GM12878 (cell line): Measurements from ENCODE around the gene TPRA1. TPM values are rescaled to one million over a fixed set of nuclear protein-coding genes. Genes with fewer than 3 reads are reported as not detected.

Source experiments
- ATAC-seq: fragments of 200-7000 bp; cut with Tn5 transposase; 3 replicates; pipeline ENCODE4 v1.9.1; 2020; ENCODE audit warnings: mild to moderate bottlenecking, moderate library complexity
- BruUV-seq: library from RNA; stranded (reverse); fragments of 400-500 nt; replicated peaks from 2 replicates; lab custom pipeline; 2021; lab: Mats Ljungman, UMichigan
- CTCF ChIA-PET: fragments of 300-600 bp; sonication (Branson Sonifier 250); formaldehyde crosslinking; extraction: SDS; loops from one replicate; lab custom pipeline; 2021; ENCODE audit warnings: inconsistent platforms; lab: Yijun Ruan, JAX
- POLR2A ChIA-PET: fragments of 350-600 bp; formaldehyde crosslinking; extraction: SDS; loops from one replicate; lab custom pipeline; 2021; ENCODE audit warnings: inconsistent platforms; lab: Charles Lee
- RAD21 ChIA-PET: fragments of 300-600 bp; sonication (Branson Sonifier 250); formaldehyde crosslinking; loops from one replicate; lab custom pipeline; 2023; ENCODE audit warnings: antibody characterized with exemption; ENCODE audit not compliant: unreplicated experiment; lab: Charles Lee
- SMC1A ChIA-PET: fragments of 300-600 bp; sonication (Branson Sonifier 250); formaldehyde crosslinking; loops from one replicate; lab custom pipeline; 2023; ENCODE audit not compliant: unreplicated experiment, uncharacterized antibody; lab: Charles Lee
- DNase-seq: peaks from one replicate; pipeline ENCODE4 v3.0.0-alpha.2; 2011; ENCODE audit warnings: low read depth, low spot score
- FAIRE-seq: peaks from 3 replicates; lab custom pipeline; 2011; peaks lifted over from hg19 to GRCh38; lab: Jason Lieb, UNC
- H2AFZ ChIP-seq: 2 replicates; pipeline ENCODE4 v1.6.0; 2011; ENCODE audit warnings: low read depth, low read length, control low read depth; ENCODE audit not compliant: control insufficient read depth
- H3K27ac ChIP-seq: 2 replicates; pipeline ENCODE4 v1.5.1; 2011; ENCODE audit warnings: control low read depth; ENCODE audit not compliant: control insufficient read depth, insufficient read depth
- H3K27me3 ChIP-seq, 2 experiments: replicated peaks in 1 of 2; 2 replicates each; pipeline versions ENCODE4 v1.6.0 to v1.6.1; 2011; ENCODE audit warnings: low read length in 1 of 2; ENCODE audit not compliant: control insufficient read depth in 2 of 2, insufficient read depth in 2 of 2
- H3K36me3 ChIP-seq, 2 experiments: 2 replicates each; pipeline ENCODE4 v1.5.1; 2011; ENCODE audit warnings: low read length in 1 of 2; ENCODE audit not compliant: control insufficient read depth in 2 of 2, insufficient read depth in 2 of 2
- H3K4me1 ChIP-seq: 2 replicates; pipeline ENCODE4 v1.6.1; 2011; ENCODE audit warnings: mild to moderate bottlenecking, low read length, moderate library complexity, mixed read lengths; ENCODE audit not compliant: control insufficient read depth, insufficient read depth
- H3K4me2 ChIP-seq: 2 replicates; pipeline ENCODE4 v1.6.0; 2011; ENCODE audit warnings: control low read depth; ENCODE audit not compliant: control insufficient read depth, insufficient read depth
- H3K4me3 ChIP-seq: fragments of 200-600 bp; sonication (generic); 2 replicates; pipeline ENCODE4 v1.5.1; 2016
- H3K79me2 ChIP-seq: 2 replicates; pipeline ENCODE4 v1.6.0; 2011; ENCODE audit warnings: low read length; ENCODE audit not compliant: control insufficient read depth, insufficient read depth
- H3K9ac ChIP-seq: 2 replicates; pipeline ENCODE4 v1.8.0; 2011; ENCODE audit warnings: low read length, control low read depth, mixed read lengths; ENCODE audit not compliant: control insufficient read depth, insufficient read depth
- H3K9me3 ChIP-seq: replicated peaks from 3 replicates; pipeline ENCODE4 v1.5.1; 2011; ENCODE audit warnings: mild to moderate bottlenecking, low read length; ENCODE audit not compliant: control insufficient read depth, insufficient read depth
- H4K20me1 ChIP-seq: 2 replicates; pipeline ENCODE4 v1.6.0; 2011; ENCODE audit not compliant: control insufficient read depth, insufficient read depth
- BHLHE40 ChIP-seq, 2 experiments: fragments of 450-650 bp in 1 of 2; IDR thresholded peaks; 2 replicates each; pipeline ENCODE4 v1.6.1; 2011 to 2017; ENCODE audit warnings: low read depth in 2 of 2, borderline replicate concordance in 1 of 2, improper control_type of control experiment in 1 of 2, low read length in 1 of 2, mild to moderate bottlenecking in 1 of 2
- CTCF ChIP-seq, 3 experiments: IDR thresholded peaks in 2 of 3; conservative IDR thresholded peaks in 1 of 3; 2 replicates each; pipeline ENCODE4 v1.5.1; 2011; ENCODE audit warnings: low read depth in 3 of 3, low read length in 3 of 3, mild to moderate bottlenecking in 3 of 3, control low read depth in 2 of 3, moderate library complexity in 2 of 3, inconsistent platforms in 1 of 3, mixed read lengths in 1 of 3; ENCODE audit not compliant: control insufficient read depth in 2 of 3, insufficient read depth in 1 of 3; ENCODE audit errors: extremely low read depth in 1 of 3
- EED ChIP-seq: sonication (generic); IDR thresholded peaks from 2 replicates; pipeline ENCODE4 v1.6.1; 2016; ENCODE audit warnings: antibody characterized with exemption, low read depth
- EGR1 ChIP-seq, 2 experiments: IDR thresholded peaks; 1 replicate in 1 of 2; 2 replicates in 1 of 2; pipeline ENCODE4 v1.6.1; 2011 to 2012; ENCODE audit warnings: low read depth in 2 of 2, low read length in 2 of 2, borderline replicate concordance in 1 of 2, mild to moderate bottlenecking in 1 of 2, moderate library complexity in 1 of 2
- GATAD2B ChIP-seq: fragments of 450-650 bp; conservative IDR thresholded peaks from 2 replicates; pipeline ENCODE4 v1.6.1; 2017; ENCODE audit warnings: low read depth, mild to moderate bottlenecking, moderate library complexity
- JUND ChIP-seq: IDR thresholded peaks from 2 replicates; pipeline ENCODE4 v1.6.1; 2012; ENCODE audit warnings: low read depth, mild to moderate bottlenecking, low read length, improper control_type of control experiment, moderate library complexity
- LARP7 ChIP-seq: fragments of 450-650 bp; IDR thresholded peaks from 2 replicates; pipeline ENCODE4 v1.6.1; 2017; ENCODE audit warnings: mild to moderate bottlenecking
- MEF2B ChIP-seq: fragments of 450-650 bp; IDR thresholded peaks from 2 replicates; pipeline ENCODE4 v1.6.1; 2018; ENCODE audit warnings: mild to moderate bottlenecking, moderate library complexity; ENCODE audit not compliant: partially characterized antibody, poor library complexity, severe bottlenecking
- MXI1 ChIP-seq: fragments of 150-350 bp; IDR thresholded peaks from 2 replicates; pipeline ENCODE4 v1.6.1; 2011; ENCODE audit warnings: low read depth, mild to moderate bottlenecking, inconsistent platforms, low read length, improper control_type of control experiment
- NR2F1 ChIP-seq: fragments of 450-650 bp; conservative IDR thresholded peaks from 2 replicates; pipeline ENCODE4 v1.6.1; 2017; ENCODE audit warnings: mild to moderate bottlenecking
- PAX5 ChIP-seq: IDR thresholded peaks from 2 replicates; pipeline ENCODE4 v1.6.1; 2011; ENCODE audit warnings: low read depth, low read length, borderline replicate concordance
- RAD21 ChIP-seq: IDR thresholded peaks from 2 replicates; pipeline ENCODE4 v1.6.1; 2011; ENCODE audit warnings: mild to moderate bottlenecking, low read depth, low read length, moderate library complexity; ENCODE audit not compliant: insufficient read depth
- RB1 ChIP-seq: fragments of 450-650 bp; formaldehyde crosslinking; IDR thresholded peaks from 2 replicates; pipeline ENCODE4 v1.6.1; 2017; ENCODE audit warnings: mild to moderate bottlenecking, borderline replicate concordance
- SMARCA5 ChIP-seq: fragments of 450-650 bp; IDR thresholded peaks from 2 replicates; pipeline ENCODE4 v1.6.1; 2017; ENCODE audit warnings: mild to moderate bottlenecking
- SMC3 ChIP-seq: IDR thresholded peaks from 2 replicates; pipeline ENCODE4 v1.6.1; 2011; ENCODE audit warnings: low read length, improper control_type of control experiment, borderline replicate concordance
- WGBS: methylation state at CpG from one replicate; pipeline ENCODE4 v1.1.6; 2016; ENCODE audit warnings: low lambda C conversion rate; ENCODE audit not compliant: insufficient replicate concordance, insufficient coverage; ENCODE audit errors: missing lambda C conversion rate; 5-methylcytosine and 5-hydroxymethylcytosine counted together
- in situ Hi-C: fragments of 300-500 bp; cut with MboI; formaldehyde crosslinking; loops from 9 replicates; pipeline ENCODE4 v1.14.3; 2018; ENCODE audit warnings: mixed read lengths
- intact Hi-C: fragments of 100-400 bp; cut with micrococcal nuclease; formaldehyde crosslinking; loops from one replicate; pipeline ENCODE4 v1.14.2; 2022; ENCODE audit not compliant: unreplicated experiment
- polyA plus RNA-seq, 11 experiments: library from polyadenylated mRNA; depleted of rRNA in 4 of 11; unstranded in 6 of 11; stranded (reverse) in 5 of 11; fragments of >200 nt; fragmentation: Nextera tagmentation in 4 of 11; fragmentation: Illumina TruSeq in 1 of 11; extraction: Ambion mirVana in 4 of 11; extraction: Trizol in 1 of 11; gene quantifications; 1 replicate in 1 of 11; 2 replicates in 10 of 11; pipeline versions ENCODE4 v1.2.1 to v1.2.3, GENCODE V29; 2011 to 2016; ENCODE audit warnings: inconsistent platforms in 2 of 11, missing spikeins in 2 of 11, low read depth in 1 of 11
- total RNA-seq, 4 experiments: library from RNA; depleted of rRNA in 3 of 4; stranded (reverse); fragments of >200 nt in 3 of 4; fragmentation: Illumina TruSeq in 1 of 4; extraction: Trizol in 1 of 4; gene quantifications; 2 replicates each; pipeline versions ENCODE4 v1.2.1 to v1.2.3, GENCODE V29; 2013 to 2021
- TF ChIP-seq, protein P1 (sequence below): fragments of 450-650 bp; formaldehyde crosslinking; IDR thresholded peaks from 2 replicates; pipeline ENCODE4 v1.5.0; 2022; ENCODE audit warnings: mild to moderate bottlenecking, missing genetic modification characterization

The TPRA1 gene
- total and polyA plus RNA-seq, 10 of the 15 experiments (the other 5 are each of a cell fraction or from before 2014, with no cell fraction given), result 1.8 to 39.6 (median 26.6) TPM

DNA sequence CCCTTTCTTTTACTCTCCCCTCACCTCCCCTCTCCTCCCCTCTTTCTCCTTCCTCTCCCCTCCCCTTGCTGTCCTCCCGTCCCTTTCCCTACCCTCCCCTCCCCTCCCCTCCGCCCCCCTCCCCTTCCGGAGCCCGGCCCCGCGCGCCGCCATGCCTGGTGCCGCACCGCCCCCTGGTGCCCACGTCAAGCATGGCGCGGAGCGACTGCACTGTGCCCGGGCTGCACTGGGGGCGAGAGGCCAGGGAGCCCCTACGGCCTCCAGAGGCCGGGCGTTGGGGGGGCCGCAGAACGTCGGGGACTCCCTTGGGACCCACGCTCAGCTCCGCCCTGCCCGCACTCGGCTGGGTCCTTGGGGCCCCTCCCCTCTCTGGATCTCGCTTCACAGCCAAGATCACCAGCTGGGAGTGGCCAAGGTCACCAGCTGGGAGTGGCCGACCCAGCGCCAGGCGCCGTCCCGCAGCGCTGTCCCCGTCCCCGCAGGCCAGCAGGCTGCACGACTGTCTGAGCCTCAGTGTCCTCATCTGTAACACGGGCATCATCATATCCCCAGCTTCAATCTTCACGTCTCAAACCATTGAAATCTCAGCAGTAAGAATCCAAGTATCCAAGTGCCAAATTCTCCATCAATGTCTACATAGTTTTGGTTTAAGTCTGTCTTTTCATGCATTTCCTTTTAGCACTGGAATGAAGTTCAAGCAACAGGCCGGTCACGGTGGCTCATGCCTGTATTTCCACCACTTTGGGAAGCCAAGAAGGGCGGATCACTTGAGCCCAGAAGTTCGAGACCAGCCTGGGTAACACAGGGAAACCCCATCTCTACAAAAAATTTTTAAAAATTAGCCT lies 42.5 kb downstream of the TPRA1 start:
- no peaks in the 10 kb centered on the region for H3K9me3 ChIP-seq
- FAIRE-seq (no peak), ATAC-seq (peak; percentile 92), DNase-seq (no peak)
- intact Hi-C loops (loop anchor here (10.0 kb wide), 4 partner anchors 93 to 1413 kb away; partner anchors contain the start of gene PLXNA1), in situ Hi-C loops (loop anchor here (10.0 kb wide), 1 partner anchor 793 kb away; no protein-coding TSS in a partner anchor)
- no peaks in the 10 kb centered on the region for H3K79me2 ChIP-seq
- no peak overlapping the region for H3K4me3 ChIP-seq
- H3K36me3 ChIP-seq, result no peaks in the 10 kb centered on the region
- BruUV-seq, result no TSS peak
- no peaks in the 10 kb centered on the region for H4K20me1 ChIP-seq
- H3K9ac ChIP-seq, result no peak overlapping the region
- peak overlapping the region; percentile 13 for H2AFZ ChIP-seq
- RAD21 ChIA-PET, result interaction anchor here (0.6 to 1.6 kb wide), 8 partner anchors 11 to 1025 kb away, joined by 3 to 19 read pairs (median 4); no protein-coding TSS in a partner anchor
- POLR2A ChIA-PET, result interaction anchor here (0.6 kb wide), 1 partner anchor 173 kb away, joined by 3 read pairs; no protein-coding TSS in a partner anchor
- no peaks in the 10 kb centered on the region; a peak in 3 of 4 replicates for H3K27me3 ChIP-seq
- SMC1A ChIA-PET, result interaction anchor here (0.6 to 1.0 kb wide), 2 partner anchors 628 to 868 kb away, joined by 3 read pairs; no protein-coding TSS in a partner anchor
- WGBS, result 13% methylated on average over 28 of the region's 42 CpGs
- CTCF ChIA-PET, result interaction anchor here (0.6 to 3.8 kb wide), 21 partner anchors 8 to 1414 kb away, joined by 3 to 28 read pairs (median 4); partner anchors contain the start of genes CHST13 and MCM2
- peak overlapping the region; percentile 76 for H3K4me2 ChIP-seq
- H3K27ac ChIP-seq, result no peak overlapping the region
- no peaks in the 10 kb centered on the region for H3K4me1 ChIP-seq
- TF ChIP-seq CTCF (IDR thresholded peaks at IDR 0.05 in 2 of 3, conservative IDR thresholded peaks at IDR 0.05 in 1 of 3; ENCODE audit: control insufficient read depth in 2 of 3, extremely low read depth in 1 of 3, insufficient read depth in 1 of 3, low read depth in 3 of 3, low read length in 3 of 3) (peak; percentile 46 to 82 (median 58); a peak in 5 of 6 replicates), MEF2B (peak; percentile 65), EED (no peak), LARP7 (peak; percentile 70; the same call in 1 of the 2 replicates), BHLHE40 (IDR thresholded peaks at IDR 0.05; ENCODE audit: borderline replicate concordance in 1 of 2, low read depth in 2 of 2, low read length in 1 of 2) (0 out of 4 replicates have a peak, but pooled peaks of 1 of the 2 experiments have one; percentile 8), JUND (no peak), SMARCA5 (0 out of 2 replicates have a peak, but pooled peaks have one; percentile 53), EGR1 (IDR thresholded peaks at IDR 0.05; ENCODE audit: borderline replicate concordance in 1 of 2, low read depth in 2 of 2, low read length in 2 of 2) (no peak), NR2F1 (peak; percentile 68; the same call in 1 of the 2 replicates), SMC3 (peak; percentile 37; the same call in 1 of the 2 replicates), PAX5 (no peak), RAD21 (peak; percentile 75), GATAD2B (0 out of 2 replicates have a peak, but pooled peaks have one; percentile 39), MXI1 (no peak), RB1 (peak; percentile 27; the same call in 1 of the 2 replicates)
- TF ChIP-seq, protein P1, sequence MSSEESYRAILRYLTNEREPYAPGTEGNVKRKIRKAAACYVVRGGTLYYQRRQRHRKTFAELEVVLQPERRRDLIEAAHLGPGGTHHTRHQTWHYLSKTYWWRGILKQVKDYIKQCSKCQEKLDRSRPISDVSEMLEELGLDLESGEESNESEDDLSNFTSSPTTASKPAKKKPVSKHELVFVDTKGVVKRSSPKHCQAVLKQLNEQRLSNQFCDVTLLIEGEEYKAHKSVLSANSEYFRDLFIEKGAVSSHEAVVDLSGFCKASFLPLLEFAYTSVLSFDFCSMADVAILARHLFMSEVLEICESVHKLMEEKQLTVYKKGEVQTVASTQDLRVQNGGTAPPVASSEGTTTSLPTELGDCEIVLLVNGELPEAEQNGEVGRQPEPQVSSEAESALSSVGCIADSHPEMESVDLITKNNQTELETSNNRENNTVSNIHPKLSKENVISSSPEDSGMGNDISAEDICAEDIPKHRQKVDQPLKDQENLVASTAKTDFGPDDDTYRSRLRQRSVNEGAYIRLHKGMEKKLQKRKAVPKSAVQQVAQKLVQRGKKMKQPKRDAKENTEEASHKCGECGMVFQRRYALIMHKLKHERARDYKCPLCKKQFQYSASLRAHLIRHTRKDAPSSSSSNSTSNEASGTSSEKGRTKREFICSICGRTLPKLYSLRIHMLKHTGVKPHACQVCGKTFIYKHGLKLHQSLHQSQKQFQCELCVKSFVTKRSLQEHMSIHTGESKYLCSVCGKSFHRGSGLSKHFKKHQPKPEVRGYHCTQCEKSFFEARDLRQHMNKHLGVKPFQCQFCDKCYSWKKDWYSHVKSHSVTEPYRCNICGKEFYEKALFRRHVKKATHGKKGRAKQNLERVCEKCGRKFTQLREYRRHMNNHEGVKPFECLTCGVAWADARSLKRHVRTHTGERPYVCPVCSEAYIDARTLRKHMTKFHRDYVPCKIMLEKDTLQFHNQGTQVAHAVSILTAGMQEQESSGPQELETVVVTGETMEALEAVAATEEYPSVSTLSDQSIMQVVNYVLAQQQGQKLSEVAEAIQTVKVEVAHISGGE (CRISPR knock-in tag), result no peak
